Caco-2 (cell line): Measurements from ENCODE around the gene RNF126. TPM values are rescaled to one million over a fixed set of nuclear protein-coding genes. Genes with fewer than 3 reads are reported as not detected.
"Not testable (repeated sequence)": the region's sequence is repeated elsewhere in the genome, so short reads cannot be mapped to it uniquely, and the experiment has no call there.

Experiments
- BruUV-seq: library from RNA; stranded (reverse); fragments of 400-500 nt; replicated peaks from 2 replicates; lab custom pipeline; 2021; lab: Mats Ljungman, UMichigan
- CTCF ChIA-PET: fragments of 300-600 bp; sonication (Branson Sonifier 250); formaldehyde crosslinking; loops from one replicate; lab custom pipeline; 2022; ENCODE audit warnings: antibody characterized with exemption; lab: Charles Lee
- POLR2A ChIA-PET: fragments of 300-600 bp; sonication (Branson Sonifier 250); formaldehyde crosslinking; loops from one replicate; lab custom pipeline; 2022; ENCODE audit warnings: antibody characterized with exemption; lab: Charles Lee
- DNase-seq, 2 experiments: peaks; one replicate each; pipeline versions ENCODE4 v3.0.0 to v3.0.0-alpha.2; 2020 to 2022
- H3K27me3 ChIP-seq: replicated peaks from 2 replicates; pipeline ENCODE4 v1.6.0; 2011; ENCODE audit warnings: low read length; ENCODE audit not compliant: control insufficient read depth, insufficient read depth
- H3K36me3 ChIP-seq: 2 replicates; pipeline ENCODE4 v1.5.1; 2011; ENCODE audit warnings: low read length; ENCODE audit not compliant: control insufficient read depth, insufficient read depth
- H3K4me1 ChIP-seq: fragments of 250-450 bp; sonication (Bioruptor Pico); 2 replicates; pipeline ENCODE4 v1.5.1; 2020; ENCODE audit warnings: mild to moderate bottlenecking
- H3K4me3 ChIP-seq: 2 replicates; pipeline ENCODE4 v1.5.1; 2011; ENCODE audit warnings: low read depth, mild to moderate bottlenecking, control low read depth, low read length
- H3K9me3 ChIP-seq: fragments of 250-450 bp; sonication (Bioruptor Pico); 2 replicates; pipeline ENCODE4 v1.5.1; 2020; ENCODE audit warnings: mild to moderate bottlenecking, moderate library complexity
- H3K27ac Mint-ChIP-seq: one replicate; pipeline ENCODE4 v1.8.0; 2022; ENCODE audit warnings: mixed read lengths; ENCODE audit not compliant: unreplicated experiment
- H3K27me3 Mint-ChIP-seq: one replicate; pipeline ENCODE4 v1.8.0; 2022; ENCODE audit warnings: mixed read lengths; ENCODE audit not compliant: insufficient read depth, unreplicated experiment
- H3K36me3 Mint-ChIP-seq: one replicate; pipeline ENCODE4 v1.8.0; 2022; ENCODE audit warnings: mild to moderate bottlenecking, mixed read lengths; ENCODE audit not compliant: insufficient read depth, unreplicated experiment
- H3K4me1 Mint-ChIP-seq: one replicate; pipeline ENCODE4 v1.8.0; 2022; ENCODE audit warnings: low read depth, mixed read lengths; ENCODE audit not compliant: unreplicated experiment
- H3K4me3 Mint-ChIP-seq: one replicate; pipeline ENCODE4 v1.8.0; 2022; ENCODE audit warnings: mild to moderate bottlenecking, moderate library complexity, mixed read lengths; ENCODE audit not compliant: unreplicated experiment
- H3K9me3 Mint-ChIP-seq: one replicate; pipeline ENCODE4 v1.8.0; 2022; ENCODE audit warnings: mixed read lengths; ENCODE audit not compliant: unreplicated experiment
- intact Hi-C: fragments of 100-400 bp; cut with micrococcal nuclease; formaldehyde crosslinking; loops from one replicate; pipeline ENCODE4 v1.10.0; 2022; ENCODE audit not compliant: unreplicated experiment
- total RNA-seq: library from RNA; stranded (reverse); gene quantifications from 2 replicates; pipeline ENCODE4 v1.2.3, GENCODE V29; 2022
- TF ChIP-seq, protein P1 (sequence below), 2 experiments: fragments of 200-600 bp in 1 of 2; IDR thresholded peaks; 1 replicate in 1 of 2; 2 replicates in 1 of 2; pipeline versions ENCODE4 v1.5.1 to v1.8.0; 2011 to 2022; ENCODE audit warnings: antibody characterized with exemption in 1 of 2, control low read depth in 1 of 2, inconsistent platforms in 1 of 2, low read depth in 1 of 2, low read length in 1 of 2, mild to moderate bottlenecking in 1 of 2, moderate library complexity in 1 of 2; ENCODE audit not compliant: insufficient read depth in 1 of 2, severe bottlenecking in 1 of 2, unreplicated experiment in 1 of 2

The RNF126 gene
- total RNA-seq, 1 experiment from 2014 or later: 74.6 TPM

DNA sequence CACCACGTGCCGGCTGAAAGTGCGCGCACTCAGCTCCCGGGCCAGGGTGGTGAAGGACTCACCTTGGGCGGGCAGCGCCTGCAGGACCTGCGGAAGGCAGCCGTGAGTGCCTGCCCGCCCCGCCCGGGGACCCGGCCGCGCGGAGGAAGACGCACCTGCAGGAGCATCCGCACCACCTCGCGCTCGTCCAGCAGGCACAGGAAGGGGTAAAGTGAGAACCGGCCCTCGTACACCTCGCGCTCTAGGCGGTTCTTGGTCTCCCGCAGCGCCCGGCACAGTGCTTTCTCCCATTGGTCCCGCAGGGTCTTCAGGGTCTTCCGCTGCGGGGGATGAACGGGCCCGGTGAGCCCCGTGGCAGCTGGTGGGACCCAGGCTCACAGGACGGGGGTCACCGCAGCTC, 40.3 kb downstream of the RNF126 start:
- no peak overlapping the region for H3K27ac Mint-ChIP-seq
- Histone ChIP-seq H3K36me3 (no peaks in the 10 kb centered on the region; the same call in 1 of the 2 replicates), H3K4me3 (no peak overlapping the region), H3K27me3 (no peaks in the 10 kb centered on the region), H3K4me1 (no peaks in the 10 kb centered on the region), H3K9me3 (no peaks in the 10 kb centered on the region)
- no peak overlapping the region for H3K4me3 Mint-ChIP-seq
- TF ChIP-seq, protein P1, sequence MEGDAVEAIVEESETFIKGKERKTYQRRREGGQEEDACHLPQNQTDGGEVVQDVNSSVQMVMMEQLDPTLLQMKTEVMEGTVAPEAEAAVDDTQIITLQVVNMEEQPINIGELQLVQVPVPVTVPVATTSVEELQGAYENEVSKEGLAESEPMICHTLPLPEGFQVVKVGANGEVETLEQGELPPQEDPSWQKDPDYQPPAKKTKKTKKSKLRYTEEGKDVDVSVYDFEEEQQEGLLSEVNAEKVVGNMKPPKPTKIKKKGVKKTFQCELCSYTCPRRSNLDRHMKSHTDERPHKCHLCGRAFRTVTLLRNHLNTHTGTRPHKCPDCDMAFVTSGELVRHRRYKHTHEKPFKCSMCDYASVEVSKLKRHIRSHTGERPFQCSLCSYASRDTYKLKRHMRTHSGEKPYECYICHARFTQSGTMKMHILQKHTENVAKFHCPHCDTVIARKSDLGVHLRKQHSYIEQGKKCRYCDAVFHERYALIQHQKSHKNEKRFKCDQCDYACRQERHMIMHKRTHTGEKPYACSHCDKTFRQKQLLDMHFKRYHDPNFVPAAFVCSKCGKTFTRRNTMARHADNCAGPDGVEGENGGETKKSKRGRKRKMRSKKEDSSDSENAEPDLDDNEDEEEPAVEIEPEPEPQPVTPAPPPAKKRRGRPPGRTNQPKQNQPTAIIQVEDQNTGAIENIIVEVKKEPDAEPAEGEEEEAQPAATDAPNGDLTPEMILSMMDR (IDR thresholded peaks at IDR 0.05; ENCODE audit: insufficient read depth in 1 of 2, low read depth in 1 of 2, low read length in 1 of 2, severe bottlenecking in 1 of 2, unreplicated experiment in 1 of 2): no peak
- CTCF ChIA-PET: no interaction called here
- intact Hi-C loops: no loop called here
- peaks cover 41% of the 10 kb centered on the region for H3K36me3 Mint-ChIP-seq
- no peaks in the 10 kb centered on the region for H3K4me1 Mint-ChIP-seq
- BruUV-seq: no TSS peak
- H3K27me3 Mint-ChIP-seq: no peaks in the 10 kb centered on the region
- no peak for DNase-seq
- H3K9me3 Mint-ChIP-seq: no peaks in the 10 kb centered on the region
- POLR2A ChIA-PET: no interaction called here

- no peaks in the 10 kb centered on the region for H3K9me3 Mint-ChIP-seq
- POLR2A ChIA-PET: no interaction called here
- no peaks in the 10 kb centered on the region for H3K27me3 ChIP-seq
- no peaks in the 10 kb centered on the region; the same call in 1 of the 2 replicates for H3K36me3 ChIP-seq
- H3K4me1 ChIP-seq: no peaks in the 10 kb centered on the region
- no peak overlapping the region for H3K27ac Mint-ChIP-seq
- CTCF ChIA-PET: no interaction called here
- H3K4me3 Mint-ChIP-seq: no peak overlapping the region
- TF ChIP-seq, protein P1 (IDR thresholded peaks at IDR 0.05; ENCODE audit: insufficient read depth in 1 of 2, low read depth in 1 of 2, low read length in 1 of 2, severe bottlenecking in 1 of 2, unreplicated experiment in 1 of 2): no peak
- intact Hi-C loops: no loop called here
- no peak for DNase-seq
- no peaks in the 10 kb centered on the region for H3K27me3 Mint-ChIP-seq
- H3K4me1 Mint-ChIP-seq: no peaks in the 10 kb centered on the region
- BruUV-seq: no TSS peak
- H3K9me3 ChIP-seq: no peaks in the 10 kb centered on the region
- no peak overlapping the region for H3K4me3 ChIP-seq
- H3K36me3 Mint-ChIP-seq: peaks cover 32% of the 10 kb centered on the region
Observed at GRCh38 chr19:621819-622218, 41.2 kb downstream of the RNF126 start.

- DNase-seq, POLR2A ChIA-PET, H3K4me3 ChIP-seq, H3K27me3 Mint-ChIP-seq, H3K27ac Mint-ChIP-seq, BruUV-seq, H3K4me1 Mint-ChIP-seq, intact Hi-C loops, CTCF ChIA-PET, H3K27me3 ChIP-seq, H3K4me1 ChIP-seq, H3K9me3 ChIP-seq, H3K36me3 ChIP-seq, H3K9me3 Mint-ChIP-seq, H3K4me3 Mint-ChIP-seq: not testable (repeated sequence)
- peaks cover 29% of the 10 kb centered on the region for H3K36me3 Mint-ChIP-seq
Observed at GRCh38 chr19:621191-621590, 41.8 kb downstream of the RNF126 start.
